HG03354 (cell line): ENCODE results near the gene TMEM221.

Source experiments
- ATAC-seq: cut with Tn5 transposase; IDR thresholded peaks from one replicate; pipeline ENCODE4 v1.9.1; 2021; ENCODE audit warnings: mild to moderate bottlenecking; ENCODE audit not compliant: unreplicated experiment, poor library complexity, severe bottlenecking

The TMEM221 gene

GRCh38 chr19:17414097-17414496 lies 34.4 kb downstream of the TMEM221 start:
- no peak for ATAC-seq

- ATAC-seq, result no peak
Measured at GRCh38 chr19:17411801-17412200, 36.7 kb downstream of the TMEM221 start.

- ATAC-seq, result no peak
Measured at GRCh38 chr19:17409990-17410389, 38.5 kb downstream of the TMEM221 start.

GRCh38 chr19:17406887-17407196 lies 41.6 kb downstream of the TMEM221 start:
- no peak for ATAC-seq

- ATAC-seq, result peak; percentile 17
Measured at GRCh38 chr19:17406046-17406886, 42.2 kb downstream of the TMEM221 start.

- ATAC-seq, result peak; percentile 80
Measured at GRCh38 chr19:17405250-17406045, 43.0 kb downstream of the TMEM221 start, which contains the start of gene BST2. BST2 (minus strand) TSS chr19:17405630; CDS start chr19:17405575, 55 bp downstream.

- ATAC-seq, result peak; percentile 18
Measured at GRCh38 chr19:17404621-17405249, 43.7 kb downstream of the TMEM221 start.

- ATAC-seq, result no peak
Measured at GRCh38 chr19:17404015-17404414, 44.5 kb downstream of the TMEM221 start.

GRCh38 chr19:17402982-17403855 lies 45.2 kb downstream of the TMEM221 start:
- no peak for ATAC-seq

- no peak for ATAC-seq
Measured at GRCh38 chr19:17401628-17402027, 46.8 kb downstream of the TMEM221 start.

- no peak for ATAC-seq
Measured at GRCh38 chr19:17398902-17399527, 49.5 kb downstream of the TMEM221 start.

GRCh38 chr19:17394891-17395415 lies 53.5 kb downstream of the TMEM221 start:
- no peak for ATAC-seq

GRCh38 chr19:17393914-17394313 lies 54.6 kb downstream of the TMEM221 start, which contains the start of gene CCDC194:
CCDC194 (minus strand) TSS chr19:17394196; CDS start chr19:17394158, 38 bp downstream.
- ATAC-seq, result no peak

GRCh38 chr19:17393002-17393401 lies 55.5 kb downstream of the TMEM221 start:
- ATAC-seq, result no peak

- ATAC-seq, result no peak
Measured at GRCh38 chr19:17391371-17392151, 56.9 kb downstream of the TMEM221 start.

GRCh38 chr19:17390665-17391370 lies 57.6 kb downstream of the TMEM221 start:
- ATAC-seq, result peak; percentile 89

GRCh38 chr19:17389957-17390664 lies 58.4 kb downstream of the TMEM221 start:
- no peak for ATAC-seq
